SIG-M5 (cell line): ENCODE data around the gene OPA3.

Experiments
- DNase-seq: peaks from one replicate; lab custom pipeline; 2025; lab: John Stamatoyannopoulos, UW

Gene OPA3

DNA sequence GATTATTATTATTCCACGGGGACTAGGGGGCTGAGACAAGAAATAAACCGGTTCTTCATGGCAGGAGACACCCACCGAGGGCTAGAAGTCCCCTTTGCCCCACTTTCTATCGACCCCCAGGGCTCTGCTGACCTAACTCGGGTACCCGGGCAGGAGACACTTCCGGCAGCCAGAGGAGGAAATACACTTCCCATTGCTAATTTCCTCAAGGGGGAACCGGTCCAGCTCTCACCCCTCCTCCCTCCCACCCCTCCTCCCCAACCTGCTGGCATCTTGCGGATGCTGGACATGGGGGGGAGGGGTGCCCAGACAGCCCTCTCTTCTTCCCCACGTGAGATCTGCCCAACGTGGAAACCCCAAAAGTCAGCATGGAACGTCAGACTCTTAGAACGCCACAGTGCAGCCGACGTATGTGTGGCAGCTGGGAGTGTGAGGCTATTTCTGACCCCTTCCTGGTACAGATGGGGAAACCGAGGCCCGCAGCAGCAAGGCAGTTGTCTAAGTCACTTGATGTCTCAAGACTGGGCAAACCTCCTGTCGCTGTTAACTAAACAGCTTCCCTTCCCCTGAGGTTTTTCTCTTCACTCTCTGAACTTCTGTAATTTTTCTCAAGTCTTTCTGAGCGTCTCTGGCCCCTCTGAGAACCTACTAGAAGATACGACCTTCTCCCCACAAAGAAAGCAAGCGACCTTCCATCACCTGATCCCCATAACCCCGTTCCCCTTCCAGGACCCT is 13.8 kb upstream of the OPA3 start:
- DNase-seq = no peak

DNA sequence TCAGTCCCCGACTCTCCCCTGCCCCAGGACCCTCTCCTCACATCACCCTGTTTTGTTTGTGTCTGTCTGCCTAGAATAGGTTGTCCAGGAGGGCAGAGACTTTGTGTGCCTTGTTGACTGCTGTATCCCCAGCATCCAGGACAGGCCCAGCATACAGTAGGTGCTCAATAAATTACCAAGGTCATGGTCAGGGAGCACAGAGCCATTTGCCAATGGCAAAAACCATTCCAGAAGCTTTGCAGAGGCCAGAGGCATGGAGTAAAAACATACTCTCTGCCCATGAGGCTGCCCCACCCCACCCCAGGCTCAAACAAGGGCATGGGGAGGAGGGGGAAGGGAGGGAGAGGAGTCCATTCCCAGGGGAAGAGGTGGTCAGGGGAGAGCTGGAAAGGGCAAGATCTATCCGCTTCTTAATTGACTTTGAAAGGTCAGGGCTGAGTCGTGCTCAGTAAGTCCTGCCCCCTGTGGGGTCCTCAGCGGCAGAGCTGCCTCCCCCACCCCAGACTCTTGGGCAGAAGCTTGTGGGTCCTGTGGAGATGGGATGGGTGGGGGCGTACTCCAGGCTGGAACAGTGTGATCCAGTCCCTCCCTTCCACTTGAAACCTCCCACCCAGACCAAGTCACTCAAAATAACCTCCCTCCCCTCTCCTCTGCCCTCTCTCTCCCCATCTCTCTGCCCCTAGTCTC is 13.0 kb upstream of the OPA3 start:
- no peak for DNase-seq

DNA sequence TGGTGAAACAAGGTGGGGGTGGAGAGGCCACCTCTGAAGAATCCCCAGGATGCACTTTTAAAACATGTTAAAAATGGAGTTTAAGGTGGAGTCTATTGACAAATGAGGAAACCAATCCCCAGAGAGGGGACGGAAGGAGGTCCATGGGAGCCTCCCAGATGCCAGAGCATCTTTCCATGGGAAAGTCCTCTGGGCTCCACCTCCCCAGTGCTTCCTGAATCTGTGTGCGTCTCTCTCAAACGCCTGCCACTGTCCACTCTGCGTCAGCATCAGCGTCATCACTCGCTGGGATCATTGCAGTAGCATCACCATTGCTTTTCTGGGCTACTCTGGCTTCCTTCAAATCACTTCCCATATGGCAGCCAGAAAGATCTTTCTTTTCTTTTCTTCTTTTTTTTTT is 11.2 kb upstream of the OPA3 start:
- DNase-seq = no peak

GRCh38 chr19:45593520-45593919 is 8.9 kb upstream of the OPA3 start:
- no peak for DNase-seq

DNA sequence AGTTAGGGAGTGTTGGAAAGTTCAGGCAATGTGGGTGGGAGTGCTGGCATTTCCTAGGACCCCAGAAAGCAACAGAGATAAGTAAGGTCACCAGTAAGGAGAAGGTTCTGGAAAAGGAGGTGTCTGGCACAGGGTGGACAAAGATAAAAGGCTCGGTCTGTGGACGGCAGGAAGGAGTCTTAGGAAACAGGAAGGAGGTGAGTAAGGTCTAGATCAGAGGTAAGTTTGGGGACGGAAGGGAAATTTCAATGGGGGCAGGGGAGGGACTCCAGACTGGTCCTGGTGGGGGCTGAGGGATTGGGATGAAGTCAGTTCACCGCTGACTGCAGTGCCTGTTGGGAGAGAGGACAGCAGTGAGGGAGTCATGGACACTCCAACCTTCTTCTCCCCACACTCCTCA is 7.8 kb upstream of the OPA3 start:
- no peak for DNase-seq

DNA sequence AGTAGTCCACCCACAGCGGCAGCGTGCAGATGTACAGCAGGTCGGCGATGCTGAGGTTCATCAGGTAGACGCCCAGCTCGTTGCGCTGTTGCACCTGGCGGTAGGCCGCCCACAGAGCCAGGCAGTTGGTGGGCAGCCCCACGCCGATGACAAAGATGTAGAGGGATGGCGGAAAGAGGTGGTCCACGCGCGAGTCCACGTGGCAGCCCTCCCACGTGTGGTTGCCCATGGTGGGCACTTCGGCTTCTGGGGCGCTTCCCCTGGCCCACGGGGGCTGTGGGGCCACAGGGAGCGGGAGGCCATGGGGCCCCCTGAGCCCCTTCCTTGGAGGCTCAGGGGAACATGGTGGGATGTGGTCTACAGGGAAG is 7.0 kb upstream of the OPA3 start:
- no peak for DNase-seq

GRCh38 chr19:45591004-45591637 is 6.5 kb upstream of the OPA3 start:
- DNase-seq = no peak

GRCh38 chr19:45590300-45591003 is 5.8 kb upstream of the OPA3 start:
- no peak for DNase-seq

DNA sequence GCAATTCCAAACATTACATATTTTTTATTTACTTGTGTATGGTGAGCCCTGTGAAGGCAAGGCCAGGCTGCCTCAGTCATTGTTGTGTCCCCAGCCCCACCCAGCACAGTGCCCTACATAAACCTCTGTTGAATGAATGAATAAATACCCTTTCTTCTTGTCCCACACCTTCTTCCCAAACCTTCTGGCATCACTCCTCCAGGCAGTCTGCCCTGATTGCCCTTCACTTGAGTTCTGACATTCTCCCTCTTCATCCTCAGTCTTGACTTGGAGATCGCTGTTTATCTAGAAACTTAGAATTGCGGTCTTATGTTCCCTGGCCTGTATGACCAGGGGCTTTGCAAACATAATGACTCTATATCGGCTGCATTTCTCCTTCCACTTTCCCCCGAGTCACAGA is 5.2 kb upstream of the OPA3 start:
- DNase-seq = no peak

DNA sequence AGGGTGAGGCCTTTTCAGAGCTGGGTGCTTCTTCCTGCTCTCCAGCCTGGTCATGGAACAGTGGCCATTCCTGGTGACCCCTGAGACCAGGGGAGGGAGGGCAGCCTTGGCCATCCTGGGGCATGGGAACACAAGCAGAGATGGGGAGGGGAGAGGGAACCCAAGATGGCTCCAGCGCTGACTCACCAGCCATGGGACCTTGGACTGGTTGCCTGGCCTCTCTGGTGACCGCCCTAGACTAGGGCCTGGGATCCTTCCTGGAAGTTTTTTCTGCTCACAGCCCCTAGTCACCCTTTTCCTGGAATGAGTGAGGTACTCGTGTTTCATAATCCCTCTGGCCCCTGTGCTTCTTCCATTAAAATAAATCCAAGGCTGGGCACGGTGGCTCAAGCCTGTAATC is 3.3 kb upstream of the OPA3 start:
- no peak for DNase-seq

DNA sequence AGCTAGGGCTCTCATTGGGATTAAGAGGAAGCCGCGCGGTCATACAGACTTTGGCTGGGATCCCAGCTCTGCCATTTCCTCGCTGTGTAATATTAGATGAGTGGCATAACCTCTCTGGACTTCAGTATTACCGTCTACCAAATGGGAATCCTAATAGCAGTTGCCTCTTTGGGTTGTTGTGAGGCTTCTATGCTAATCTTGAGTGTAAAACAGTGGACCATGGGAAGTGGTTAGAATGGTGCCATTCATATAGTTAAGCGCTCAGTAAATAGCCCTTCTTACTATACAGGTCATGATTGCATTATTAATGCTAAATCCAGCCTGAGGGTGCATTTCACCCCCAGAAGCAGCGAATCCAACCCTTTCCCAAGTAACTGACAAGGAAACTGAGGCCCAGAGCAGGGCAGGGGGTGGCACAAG is 566 bp upstream of the OPA3 start:
- no peak for DNase-seq

GRCh38 chr19:45581576-45581975 is 3.0 kb downstream of the OPA3 start:
- DNase-seq = no peak

DNA sequence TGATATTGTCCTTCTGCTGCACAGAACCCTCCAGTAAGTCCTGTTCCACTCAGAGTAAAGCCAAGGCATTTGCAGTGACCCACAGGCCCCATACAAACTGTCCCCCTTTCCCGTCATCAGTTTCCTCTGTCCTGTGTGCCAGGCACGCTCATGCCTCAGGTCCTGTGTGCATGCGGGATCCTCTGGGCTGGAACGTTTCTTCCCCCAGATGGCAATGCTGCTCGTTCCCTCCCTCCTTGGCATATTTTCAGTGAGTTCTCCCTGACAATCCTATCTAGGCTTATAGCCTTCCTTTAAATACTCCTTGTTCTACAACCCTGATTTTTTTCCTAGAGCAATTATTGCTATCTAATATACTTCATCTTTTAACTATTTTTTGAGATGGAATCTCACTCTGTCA is 5.7 kb downstream of the OPA3 start:
- DNase-seq = no peak

DNA sequence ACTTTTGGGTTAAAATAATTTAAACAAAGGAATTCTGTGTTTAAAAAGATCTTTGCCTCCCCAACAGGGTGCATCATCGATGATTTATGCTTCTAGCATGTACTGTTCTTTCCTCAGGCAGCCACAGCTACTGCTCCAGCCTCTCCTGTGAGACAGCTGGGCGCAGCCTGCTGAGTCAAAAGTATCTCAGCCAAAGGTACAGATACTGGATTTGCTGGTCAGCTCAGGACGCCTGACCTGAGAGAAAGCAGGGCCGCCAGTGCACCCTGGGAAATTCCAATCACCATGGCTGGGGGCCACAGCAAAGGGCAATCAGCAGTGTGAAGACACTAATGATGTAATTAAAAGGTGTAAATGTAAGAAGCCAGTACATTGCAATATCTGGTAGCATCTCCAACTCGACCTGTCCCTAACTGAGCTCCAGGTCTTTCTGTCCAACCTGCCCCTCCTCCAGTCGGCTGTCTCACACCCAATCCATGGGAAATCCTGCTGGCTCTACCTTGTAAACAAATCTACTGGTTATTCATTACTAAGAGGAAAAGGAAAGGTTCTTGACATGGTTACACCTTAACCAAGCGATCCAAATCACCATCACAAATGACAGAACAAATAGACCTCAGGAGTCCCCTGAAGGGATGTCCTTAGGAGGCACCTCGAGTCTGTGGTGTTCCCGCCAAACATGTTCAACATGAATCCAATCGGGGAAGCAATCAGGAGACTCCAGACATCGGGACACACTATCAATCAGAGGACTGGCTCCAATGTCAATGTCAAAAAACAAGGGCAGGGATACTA is 7.3 kb downstream of the OPA3 start:
- no peak for DNase-seq

GRCh38 chr19:45576682-45577081 is 7.9 kb downstream of the OPA3 start:
- no peak for DNase-seq

GRCh38 chr19:45575216-45575615 is 9.4 kb downstream of the OPA3 start:
- DNase-seq = no peak

DNA sequence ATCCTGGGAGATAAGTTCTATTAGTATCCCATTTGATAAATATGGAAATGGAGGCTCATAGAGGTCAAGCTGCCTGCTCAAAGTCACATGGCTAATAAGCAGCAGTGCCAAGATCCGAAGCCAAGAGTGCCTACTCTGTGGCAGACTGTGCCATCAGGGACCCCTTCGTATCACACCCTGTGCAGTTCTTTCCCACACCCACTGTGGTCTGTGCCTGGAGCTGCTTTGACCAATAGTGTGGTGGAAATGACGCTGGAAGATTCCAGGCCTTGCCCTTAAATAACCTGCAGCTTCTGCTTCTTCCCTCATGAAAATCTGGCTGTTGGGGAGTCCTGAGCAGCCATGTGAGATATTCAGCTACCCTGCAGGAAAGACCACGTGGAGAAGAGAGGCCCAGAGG is 10.1 kb downstream of the OPA3 start:
- DNase-seq = no peak

DNA sequence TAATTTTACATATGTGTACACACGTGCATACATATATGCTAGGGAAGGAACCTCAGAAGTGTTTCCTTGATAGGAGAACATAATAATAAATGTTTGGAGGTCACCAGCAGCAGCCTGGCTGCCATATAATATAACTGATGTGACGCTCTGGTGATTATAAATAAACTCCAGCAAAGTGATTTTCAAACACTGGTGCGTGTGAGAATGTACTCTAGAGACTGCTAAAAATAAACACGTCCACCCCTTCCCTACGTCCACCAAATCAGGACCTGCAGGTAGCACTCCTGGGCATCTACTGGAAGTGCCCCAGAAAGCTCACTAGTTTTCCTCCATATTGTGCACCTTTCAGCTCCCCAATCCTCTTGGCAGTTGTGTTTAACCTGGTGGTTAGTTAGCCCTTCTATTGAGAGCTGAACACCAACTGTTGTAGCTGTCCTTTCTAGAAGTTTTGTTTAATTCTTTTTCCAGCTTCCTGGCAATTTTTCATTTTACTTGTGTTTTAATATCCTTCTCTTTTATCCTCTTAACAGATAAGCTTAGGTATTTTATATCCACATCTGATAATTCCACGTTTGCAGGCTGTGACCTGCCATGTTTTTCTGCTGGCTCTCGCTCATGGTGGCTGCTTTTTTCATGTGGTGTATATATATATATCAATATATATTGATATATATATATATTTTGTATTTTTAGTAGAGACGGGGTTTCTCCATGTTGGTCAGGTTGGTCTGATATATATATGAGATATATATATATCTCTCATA is 13.0 kb downstream of the OPA3 start:
- no peak for DNase-seq

GRCh38 chr19:45569619-45570421 is 14.8 kb downstream of the OPA3 start:
- no peak for DNase-seq

- no peak for DNase-seq
Observed at GRCh38 chr19:45568732-45569131, 15.9 kb downstream of the OPA3 start.
